ENCODE results near the gene INSYN2B.

The INSYN2B gene

GRCh38 chr5:169918228-169918627, 62.1 kb downstream of the INSYN2B start:
- Histone ChIP-seq H3F3A (ENCODE audit: insufficient read depth, low read length) (no peaks in the 10 kb centered on the region), H3K36me3 (ENCODE audit: insufficient read depth, low read length) (peaks cover 3% of the 10 kb centered on the region; the same call in 1 of the 2 replicates), H3K4me2 (ENCODE audit: low read length) (no peak overlapping the region), H3K4me3 (ENCODE audit: low read depth, low read length, poor library complexity, severe bottlenecking) (no peak overlapping the region), H3K4me1 (ENCODE audit: insufficient read depth, low read length, severe bottlenecking) (no peaks in the 10 kb centered on the region), H3K27ac (ENCODE audit: low read depth, low read length, poor library complexity, severe bottlenecking) (no peak overlapping the region), H3K27me3 (ENCODE audit: insufficient read depth, low read length) (no peaks in the 10 kb centered on the region), H4K20me1 (ENCODE audit: insufficient read depth, low read length) (no peaks in the 10 kb centered on the region), H3K79me2 (ENCODE audit: insufficient read depth, low read length) (no peaks in the 10 kb centered on the region), H3K9ac (ENCODE audit: low read length) (no peak overlapping the region), H2AFZ (ENCODE audit: low read length) (no peak overlapping the region), H3K9me2 (ENCODE audit: low read depth, low read length) (no peaks in the 10 kb centered on the region), H3K9me3 (ENCODE audit: low read length) (no peaks in the 10 kb centered on the region)
- no peak for TF ChIP-seq EZH2 (IDR thresholded peaks at IDR 0.05; ENCODE audit: borderline replicate concordance, low read length)
- TF ChIP-seq, protein P1, sequence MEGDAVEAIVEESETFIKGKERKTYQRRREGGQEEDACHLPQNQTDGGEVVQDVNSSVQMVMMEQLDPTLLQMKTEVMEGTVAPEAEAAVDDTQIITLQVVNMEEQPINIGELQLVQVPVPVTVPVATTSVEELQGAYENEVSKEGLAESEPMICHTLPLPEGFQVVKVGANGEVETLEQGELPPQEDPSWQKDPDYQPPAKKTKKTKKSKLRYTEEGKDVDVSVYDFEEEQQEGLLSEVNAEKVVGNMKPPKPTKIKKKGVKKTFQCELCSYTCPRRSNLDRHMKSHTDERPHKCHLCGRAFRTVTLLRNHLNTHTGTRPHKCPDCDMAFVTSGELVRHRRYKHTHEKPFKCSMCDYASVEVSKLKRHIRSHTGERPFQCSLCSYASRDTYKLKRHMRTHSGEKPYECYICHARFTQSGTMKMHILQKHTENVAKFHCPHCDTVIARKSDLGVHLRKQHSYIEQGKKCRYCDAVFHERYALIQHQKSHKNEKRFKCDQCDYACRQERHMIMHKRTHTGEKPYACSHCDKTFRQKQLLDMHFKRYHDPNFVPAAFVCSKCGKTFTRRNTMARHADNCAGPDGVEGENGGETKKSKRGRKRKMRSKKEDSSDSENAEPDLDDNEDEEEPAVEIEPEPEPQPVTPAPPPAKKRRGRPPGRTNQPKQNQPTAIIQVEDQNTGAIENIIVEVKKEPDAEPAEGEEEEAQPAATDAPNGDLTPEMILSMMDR (IDR thresholded peaks at IDR 0.05; ENCODE audit: low read length): no peak

DNA sequence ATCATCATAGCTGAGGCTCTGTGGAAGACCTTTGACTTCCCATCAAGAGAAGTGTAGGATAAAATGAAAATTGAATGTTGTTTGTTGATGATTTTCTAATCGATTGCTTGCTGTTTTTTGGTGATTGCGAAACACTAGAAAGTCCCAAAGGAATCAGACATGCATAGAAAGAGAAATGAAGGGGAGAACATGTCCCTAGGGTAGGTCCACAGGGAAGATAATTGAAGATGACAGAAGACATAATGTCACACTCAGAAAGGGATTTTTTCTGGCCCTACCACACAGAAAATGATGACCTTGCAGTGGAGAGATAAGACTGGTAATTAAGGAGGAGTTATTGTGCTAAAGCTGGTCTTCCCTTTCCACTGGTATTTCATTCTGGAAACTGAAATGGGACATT, 62.8 kb downstream of the INSYN2B start:
- TF ChIP-seq, protein P1 (IDR thresholded peaks at IDR 0.05; ENCODE audit: low read length): no peak
- TF ChIP-seq EZH2 (IDR thresholded peaks at IDR 0.05; ENCODE audit: borderline replicate concordance, low read length): no peak
- H3K27ac ChIP-seq (ENCODE audit: low read depth, low read length, poor library complexity, severe bottlenecking): no peak overlapping the region
- no peak overlapping the region for H2AFZ ChIP-seq (ENCODE audit: low read length)
- H3F3A ChIP-seq (ENCODE audit: insufficient read depth, low read length): no peaks in the 10 kb centered on the region
- no peaks in the 10 kb centered on the region for H3K4me1 ChIP-seq (ENCODE audit: insufficient read depth, low read length, severe bottlenecking)
- no peak overlapping the region for H3K4me3 ChIP-seq (ENCODE audit: low read depth, low read length, poor library complexity, severe bottlenecking)
- H3K36me3 ChIP-seq (ENCODE audit: insufficient read depth, low read length): peaks cover 3% of the 10 kb centered on the region; the same call in 1 of the 2 replicates
- no peak overlapping the region for H3K9ac ChIP-seq (ENCODE audit: low read length)
- H3K27me3 ChIP-seq (ENCODE audit: insufficient read depth, low read length): no peaks in the 10 kb centered on the region
- no peak overlapping the region for H3K4me2 ChIP-seq (ENCODE audit: low read length)
- H4K20me1 ChIP-seq (ENCODE audit: insufficient read depth, low read length): no peaks in the 10 kb centered on the region
- H3K9me3 ChIP-seq (ENCODE audit: low read length): no peaks in the 10 kb centered on the region
- H3K9me2 ChIP-seq (ENCODE audit: low read depth, low read length): no peaks in the 10 kb centered on the region
- H3K79me2 ChIP-seq (ENCODE audit: insufficient read depth, low read length): no peaks in the 10 kb centered on the region

GRCh38 chr5:169914766-169915165, 65.5 kb downstream of the INSYN2B start:
- Histone ChIP-seq H2AFZ (ENCODE audit: low read length) (no peak overlapping the region), H3K9me3 (ENCODE audit: low read length) (no peaks in the 10 kb centered on the region), H3K27me3 (ENCODE audit: insufficient read depth, low read length) (no peaks in the 10 kb centered on the region), H3F3A (ENCODE audit: insufficient read depth, low read length) (no peaks in the 10 kb centered on the region), H4K20me1 (ENCODE audit: insufficient read depth, low read length) (no peaks in the 10 kb centered on the region), H3K4me1 (ENCODE audit: insufficient read depth, low read length, severe bottlenecking) (no peaks in the 10 kb centered on the region), H3K9me2 (ENCODE audit: low read depth, low read length) (no peaks in the 10 kb centered on the region), H3K9ac (ENCODE audit: low read length) (no peak overlapping the region), H3K4me2 (ENCODE audit: low read length) (no peak overlapping the region), H3K4me3 (ENCODE audit: low read depth, low read length, poor library complexity, severe bottlenecking) (no peak overlapping the region), H3K27ac (ENCODE audit: low read depth, low read length, poor library complexity, severe bottlenecking) (no peak overlapping the region), H3K36me3 (ENCODE audit: insufficient read depth, low read length) (0 out of 2 replicates have a peak, but pooled peaks cover 3% of the 10 kb centered on the region), H3K79me2 (ENCODE audit: insufficient read depth, low read length) (no peaks in the 10 kb centered on the region)
- TF ChIP-seq, protein P1 (IDR thresholded peaks at IDR 0.05; ENCODE audit: low read length): no peak
- no peak for TF ChIP-seq EZH2 (IDR thresholded peaks at IDR 0.05; ENCODE audit: borderline replicate concordance, low read length)

All from OCI-LY1 (cell line).